Activated CD8-positive, alpha-beta memory T cell treated with anti-CD3 and anti-CD28 coated beads for 1 hour (primary cell): Measurements from ENCODE around the gene SLC8A1.

ENCODE experiments used
- DNase-seq, 2 donors: peaks; one replicate each; pipeline ENCODE4 v3.0.0-alpha.2; 2020; ENCODE audit warnings: low read depth in 1 of 2; ENCODE audit errors: extremely low read depth in 1 of 2

The SLC8A1 gene

GRCh38 chr2:40430776-40431599 lies 20.9 kb downstream of the SLC8A1 start:
- DNase-seq: no peak

GRCh38 chr2:40428439-40428838 lies 23.5 kb downstream of the SLC8A1 start:
- no peak for DNase-seq

GRCh38 chr2:40421631-40422297 lies 30.1 kb downstream of the SLC8A1 start:
- no peak for DNase-seq

GRCh38 chr2:40420478-40420877 lies 31.4 kb downstream of the SLC8A1 start:
- DNase-seq: no peak

GRCh38 chr2:40419364-40419762 lies 32.5 kb downstream of the SLC8A1 start:
- no peak for DNase-seq

- no peak for DNase-seq
These were observed 33.1 kb downstream of the SLC8A1 start for GRCh38 chr2:40418614-40419363.

- no peak for DNase-seq
These were observed 35.4 kb downstream of the SLC8A1 start for GRCh38 chr2:40416486-40416885.

- DNase-seq: no peak
These were observed 36.5 kb downstream of the SLC8A1 start for GRCh38 chr2:40415391-40415790.

GRCh38 chr2:40412456-40412855 lies 39.4 kb downstream of the SLC8A1 start:
- no peak for DNase-seq

- no peak for DNase-seq
These were observed 41.2 kb downstream of the SLC8A1 start for GRCh38 chr2:40410695-40411094.

- no peak for DNase-seq
These were observed 42.2 kb downstream of the SLC8A1 start for GRCh38 chr2:40409734-40410133.

- DNase-seq: no peak
These were observed 45.2 kb downstream of the SLC8A1 start for GRCh38 chr2:40406485-40407289.

- DNase-seq: no peak
These were observed 46.4 kb downstream of the SLC8A1 start for GRCh38 chr2:40405465-40405864.

- no peak for DNase-seq
These were observed 47.4 kb downstream of the SLC8A1 start for GRCh38 chr2:40404517-40404916.

GRCh38 chr2:40403233-40403836 lies 48.6 kb downstream of the SLC8A1 start:
- no peak for DNase-seq

GRCh38 chr2:40401896-40402295 lies 50.0 kb downstream of the SLC8A1 start:
- DNase-seq: no peak

GRCh38 chr2:40400336-40400953 lies 51.4 kb downstream of the SLC8A1 start:
- DNase-seq: no peak

- DNase-seq: no peak
These were observed 54.1 kb downstream of the SLC8A1 start for GRCh38 chr2:40397765-40398164.

- DNase-seq: no peak
These were observed 55.8 kb downstream of the SLC8A1 start for GRCh38 chr2:40396124-40396523.
